IPS-NIHi7 (cell line): ENCODE measurements around the gene PICK1.

Experiments
- DNase-seq: peaks from one replicate; pipeline ENCODE4 v3.0.0; 2012; ENCODE audit warnings: mixed read lengths; ENCODE audit errors: extremely low spot score

The PICK1 gene

GRCh38 chr22:38056969-38057891, at the start of gene PICK1:
TSS of gene PICK1 (plus strand) at chr22:38057404. CDS start at chr22:38057810, 406 bp downstream.
- peak; percentile 98 for DNase-seq

- no peak for DNase-seq
Measured at GRCh38 chr22:38009000-38009806, 48.0 kb upstream of the PICK1 start.

- no peak for DNase-seq
Measured at GRCh38 chr22:38012604-38013072, 44.6 kb upstream of the PICK1 start.

GRCh38 chr22:38014083-38014482, 43.1 kb upstream of the PICK1 start:
- DNase-seq: no peak

- DNase-seq: peak; percentile 57
Measured at GRCh38 chr22:38016182-38017151, 40.7 kb upstream of the PICK1 start.

- no peak for DNase-seq
Measured at GRCh38 chr22:38017272-38017920, 39.8 kb upstream of the PICK1 start.

GRCh38 chr22:38017939-38018885, 39.0 kb upstream of the PICK1 start:
- no peak for DNase-seq

GRCh38 chr22:38018938-38019827, 38.0 kb upstream of the PICK1 start:
- no peak for DNase-seq

- DNase-seq: no peak
Measured at GRCh38 chr22:38021206-38021605, 36.0 kb upstream of the PICK1 start.

GRCh38 chr22:38023045-38023444, 34.2 kb upstream of the PICK1 start:
- DNase-seq: no peak

- DNase-seq: no peak
Measured at GRCh38 chr22:38025514-38025913, 31.7 kb upstream of the PICK1 start.

- no peak for DNase-seq
Measured at GRCh38 chr22:38026130-38027111, 30.8 kb upstream of the PICK1 start.

- DNase-seq: no peak
Measured at GRCh38 chr22:38027487-38027886, 29.7 kb upstream of the PICK1 start.

- DNase-seq: no peak
Measured at GRCh38 chr22:38028344-38029130, 28.7 kb upstream of the PICK1 start.

GRCh38 chr22:38029370-38029769, 27.8 kb upstream of the PICK1 start:
- DNase-seq: no peak

- DNase-seq: no peak
Measured at GRCh38 chr22:38029901-38030300, 27.3 kb upstream of the PICK1 start.
